H1 (cell line): Measurements from ENCODE around the gene TMEM139. TPM values are rescaled to one million over a fixed set of nuclear protein-coding genes. Genes with fewer than 3 reads are reported as not detected.
A peak's percentile ranks its signal among the peaks of the same experiment; 100 is the strongest.

ENCODE experiments used
- CBX5 ChIP-seq: fragments of 300-800, 300-1000 bp; sonication (generic); IDR thresholded peaks from 2 replicates; pipeline ENCODE4 v1.7.1; 2016; ENCODE audit warnings: antibody characterized with exemption, low read length, low read depth
- CEBPB ChIP-seq: IDR thresholded peaks from 2 replicates; pipeline ENCODE4 v1.6.1; 2012; ENCODE audit warnings: low read depth, low read length
- EZH2 ChIP-seq: fragments of 200-600 bp; sonication (generic); IDR thresholded peaks from 2 replicates; pipeline ENCODE4 v1.7.1; 2012; ENCODE audit warnings: low read depth, mild to moderate bottlenecking, moderate library complexity, low read length, inconsistent platforms; ENCODE audit not compliant: severe bottlenecking
- FOSL1 ChIP-seq: IDR thresholded peaks from 2 replicates; pipeline ENCODE4 v1.6.1; 2011; ENCODE audit warnings: mild to moderate bottlenecking, low read depth, low read length, moderate library complexity; ENCODE audit not compliant: insufficient read depth
- HDAC2 ChIP-seq, 2 experiments: fragments of 300-600 bp in 1 of 2; sonication (generic) in 1 of 2; IDR thresholded peaks; 2 replicates each; pipeline ENCODE4 v1.6.1; 2011 to 2012; ENCODE audit warnings: low read depth in 2 of 2, low read length in 2 of 2, mild to moderate bottlenecking in 2 of 2, moderate library complexity in 2 of 2, borderline replicate concordance in 1 of 2, inconsistent platforms in 1 of 2
- HDAC6 ChIP-seq: IDR thresholded peaks from one replicate; pipeline ENCODE4 v1.7.1; 2012; ENCODE audit warnings: low read depth, mild to moderate bottlenecking, inconsistent platforms, low read length, moderate library complexity
- JUND ChIP-seq: IDR thresholded peaks from 2 replicates; pipeline ENCODE4 v1.6.1; 2011; ENCODE audit warnings: mild to moderate bottlenecking, improper control_type of control experiment, low read length
- KDM4A ChIP-seq: IDR thresholded peaks from one replicate; pipeline ENCODE4 v1.7.1; 2012; ENCODE audit warnings: low read depth, mild to moderate bottlenecking, moderate library complexity, low read length, inconsistent platforms; ENCODE audit not compliant: severe bottlenecking
- RXRA ChIP-seq: IDR thresholded peaks from 2 replicates; pipeline ENCODE4 v1.6.1; 2011; ENCODE audit warnings: low read depth, mild to moderate bottlenecking, low read length, moderate library complexity; ENCODE audit not compliant: insufficient read depth
- SP1 ChIP-seq: IDR thresholded peaks from 2 replicates; pipeline ENCODE4 v1.6.1; 2011; ENCODE audit warnings: low read depth, low read length
- SUZ12 ChIP-seq: fragments of 200-600 bp; sonication (generic); IDR thresholded peaks from 2 replicates; pipeline ENCODE4 v1.6.1; 2012; ENCODE audit warnings: mild to moderate bottlenecking, inconsistent platforms, low read length, moderate library complexity, mixed read lengths
- TCF12 ChIP-seq: IDR thresholded peaks from 2 replicates; pipeline ENCODE4 v1.6.1; 2011; ENCODE audit warnings: low read depth, mild to moderate bottlenecking, low read length
- TEAD4 ChIP-seq: IDR thresholded peaks from 2 replicates; pipeline ENCODE4 v1.6.1; 2012; ENCODE audit warnings: low read depth, low read length, inconsistent platforms, mixed read lengths
- polyA plus RNA-seq, 7 experiments: library from polyadenylated mRNA; depleted of rRNA in 3 of 7; stranded (reverse) in 5 of 7; unstranded in 2 of 7; fragments of >200 nt in 5 of 7; fragments of 200-250 nt in 2 of 7; gene quantifications; 1 replicate in 5 of 7; 2 replicates in 1 of 7; 4 replicates in 1 of 7; pipeline versions ENCODE4 v1.2.1 to v1.2.3, GENCODE V29; 2011 to 2013; ENCODE audit warnings: missing spikeins in 2 of 7, mixed read lengths in 2 of 7
- total RNA-seq: library from RNA; stranded (reverse); fragmentation: NEBNext Ultra II Directional; extraction: Animal tissue kit (Norgen Biotek cat#: 25700); gene quantifications from 2 replicates; pipeline ENCODE4 v1.2.1, GENCODE V29; 2021
- TF ChIP-seq, protein P1 (sequence below): IDR thresholded peaks from 2 replicates; pipeline ENCODE4 v1.6.1; 2012; ENCODE audit warnings: low read length, inconsistent platforms
- TF ChIP-seq, protein P2 (sequence below), 3 experiments: IDR thresholded peaks; 1 replicate in 2 of 3; 2 replicates in 1 of 3; pipeline versions ENCODE4 v1.5.1 to v1.6.1; 2011; ENCODE audit warnings: low read length in 3 of 3, mild to moderate bottlenecking in 3 of 3, inconsistent platforms in 2 of 3, low read depth in 1 of 3, moderate library complexity in 1 of 3; ENCODE audit not compliant: insufficient read depth in 1 of 3; ENCODE audit errors: control extremely low read depth in 1 of 3
- TF ChIP-seq, protein P3 (sequence below): IDR thresholded peaks from 2 replicates; pipeline ENCODE4 v1.6.1; 2011; ENCODE audit warnings: low read length, improper control_type of control experiment
- TF ChIP-seq, protein P4 (sequence below): IDR thresholded peaks from 2 replicates; pipeline ENCODE4 v1.6.1; 2012; ENCODE audit warnings: inconsistent platforms

TMEM139 gene
- total and polyA plus RNA-seq, 2 of the 8 experiments (the other 6 are each of a cell fraction or from before 2014, with no cell fraction given), result 3.2 to 6.7 TPM

DNA sequence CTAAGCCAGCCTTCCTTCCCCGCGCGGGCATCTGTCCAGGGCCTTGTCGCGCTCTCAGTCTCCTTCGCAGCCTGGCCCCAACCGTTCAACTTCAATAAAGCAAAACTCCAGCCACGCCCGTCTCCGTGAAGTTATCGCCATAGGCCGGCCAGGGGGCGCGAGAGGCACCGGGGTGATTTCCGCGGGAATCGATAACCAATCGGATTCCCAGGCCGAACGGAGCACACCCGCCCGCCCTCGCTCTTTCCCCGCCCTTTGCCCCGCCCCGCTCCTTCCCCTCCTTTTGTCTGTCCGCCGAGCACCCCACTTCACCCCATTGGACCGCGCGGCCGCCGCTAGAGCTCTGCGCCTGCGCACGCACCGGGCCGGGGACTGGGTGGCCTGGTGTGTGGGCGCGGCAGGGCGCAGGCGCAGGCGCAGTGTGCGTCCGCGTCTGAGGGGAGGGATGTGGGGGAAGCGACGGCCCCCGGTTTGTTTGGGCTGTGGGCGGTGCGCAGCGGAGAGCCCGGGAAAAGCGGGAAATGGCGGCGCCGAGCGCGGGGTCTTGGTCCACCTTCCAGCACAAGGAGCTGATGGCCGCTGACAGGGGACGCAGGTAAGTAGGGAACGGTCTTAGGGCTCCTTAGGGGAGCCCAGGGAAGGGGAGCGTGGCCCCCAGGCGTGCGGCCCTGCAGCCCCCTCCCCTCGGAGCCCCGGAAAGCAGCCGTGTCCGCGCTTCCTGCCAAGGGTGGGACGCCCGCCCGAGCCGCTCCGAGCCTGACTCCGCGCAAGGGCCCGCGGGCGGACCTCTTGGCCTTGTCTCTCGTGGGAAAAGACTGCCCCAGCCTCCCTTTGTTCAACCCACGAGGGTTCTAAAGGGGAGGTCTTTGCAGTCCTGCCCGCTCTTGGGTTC lies 3.4 kb downstream of the TMEM139 start, which contains the start of gene CASP2 (continued):
- TF ChIP-seq TEAD4 (peak; percentile 7; the same call in 1 of the 2 replicates), SP1 (peak; percentile 66; the same call in 1 of the 2 replicates), HDAC6 (no peak), RXRA (no peak), TCF12 (no peak), FOSL1 (no peak), KDM4A (peak; percentile 61), HDAC2 (IDR thresholded peaks at IDR 0.05; ENCODE audit: borderline replicate concordance in 1 of 2, low read depth in 2 of 2, low read length in 2 of 2) (peak in 1 of 2 experiments; percentile 73; a peak in 1 of 4 replicates), SUZ12 (no peak), CEBPB (no peak), EZH2 (no peak), CBX5 (no peak), JUND (no peak)
- TF ChIP-seq, protein P1, sequence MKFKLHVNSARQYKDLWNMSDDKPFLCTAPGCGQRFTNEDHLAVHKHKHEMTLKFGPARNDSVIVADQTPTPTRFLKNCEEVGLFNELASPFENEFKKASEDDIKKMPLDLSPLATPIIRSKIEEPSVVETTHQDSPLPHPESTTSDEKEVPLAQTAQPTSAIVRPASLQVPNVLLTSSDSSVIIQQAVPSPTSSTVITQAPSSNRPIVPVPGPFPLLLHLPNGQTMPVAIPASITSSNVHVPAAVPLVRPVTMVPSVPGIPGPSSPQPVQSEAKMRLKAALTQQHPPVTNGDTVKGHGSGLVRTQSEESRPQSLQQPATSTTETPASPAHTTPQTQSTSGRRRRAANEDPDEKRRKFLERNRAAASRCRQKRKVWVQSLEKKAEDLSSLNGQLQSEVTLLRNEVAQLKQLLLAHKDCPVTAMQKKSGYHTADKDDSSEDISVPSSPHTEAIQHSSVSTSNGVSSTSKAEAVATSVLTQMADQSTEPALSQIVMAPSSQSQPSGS, result no peak
- TF ChIP-seq, protein P2, sequence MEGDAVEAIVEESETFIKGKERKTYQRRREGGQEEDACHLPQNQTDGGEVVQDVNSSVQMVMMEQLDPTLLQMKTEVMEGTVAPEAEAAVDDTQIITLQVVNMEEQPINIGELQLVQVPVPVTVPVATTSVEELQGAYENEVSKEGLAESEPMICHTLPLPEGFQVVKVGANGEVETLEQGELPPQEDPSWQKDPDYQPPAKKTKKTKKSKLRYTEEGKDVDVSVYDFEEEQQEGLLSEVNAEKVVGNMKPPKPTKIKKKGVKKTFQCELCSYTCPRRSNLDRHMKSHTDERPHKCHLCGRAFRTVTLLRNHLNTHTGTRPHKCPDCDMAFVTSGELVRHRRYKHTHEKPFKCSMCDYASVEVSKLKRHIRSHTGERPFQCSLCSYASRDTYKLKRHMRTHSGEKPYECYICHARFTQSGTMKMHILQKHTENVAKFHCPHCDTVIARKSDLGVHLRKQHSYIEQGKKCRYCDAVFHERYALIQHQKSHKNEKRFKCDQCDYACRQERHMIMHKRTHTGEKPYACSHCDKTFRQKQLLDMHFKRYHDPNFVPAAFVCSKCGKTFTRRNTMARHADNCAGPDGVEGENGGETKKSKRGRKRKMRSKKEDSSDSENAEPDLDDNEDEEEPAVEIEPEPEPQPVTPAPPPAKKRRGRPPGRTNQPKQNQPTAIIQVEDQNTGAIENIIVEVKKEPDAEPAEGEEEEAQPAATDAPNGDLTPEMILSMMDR (IDR thresholded peaks at IDR 0.05; ENCODE audit: control extremely low read depth in 1 of 3, insufficient read depth in 1 of 3, low read depth in 1 of 3, low read length in 3 of 3), result peak in 2 of 3 experiments; percentile 17 to 21; a peak in 3 of 4 replicates
- TF ChIP-seq, protein P3, sequence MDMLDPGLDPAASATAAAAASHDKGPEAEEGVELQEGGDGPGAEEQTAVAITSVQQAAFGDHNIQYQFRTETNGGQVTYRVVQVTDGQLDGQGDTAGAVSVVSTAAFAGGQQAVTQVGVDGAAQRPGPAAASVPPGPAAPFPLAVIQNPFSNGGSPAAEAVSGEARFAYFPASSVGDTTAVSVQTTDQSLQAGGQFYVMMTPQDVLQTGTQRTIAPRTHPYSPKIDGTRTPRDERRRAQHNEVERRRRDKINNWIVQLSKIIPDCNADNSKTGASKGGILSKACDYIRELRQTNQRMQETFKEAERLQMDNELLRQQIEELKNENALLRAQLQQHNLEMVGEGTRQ, result no peak
- TF ChIP-seq, protein P4, sequence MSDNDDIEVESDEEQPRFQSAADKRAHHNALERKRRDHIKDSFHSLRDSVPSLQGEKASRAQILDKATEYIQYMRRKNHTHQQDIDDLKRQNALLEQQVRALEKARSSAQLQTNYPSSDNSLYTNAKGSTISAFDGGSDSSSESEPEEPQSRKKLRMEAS, result peak; percentile 99
